Measurements from ENCODE around the gene SGMS1. TPM values are rescaled to one million over a fixed set of nuclear protein-coding genes. Genes with fewer than 3 reads are reported as not detected.

The SGMS1 gene
- total RNA-seq, 1 donor from 2014 or later = 93.8 TPM

GRCh38 chr10:50619166-50619565 is 4.6 kb downstream of the SGMS1 start:
- DNase-seq (ENCODE audit: extremely low spot score in 2 of 2) = no peak
- Histone ChIP-seq H3K4me1 (peaks cover 49% of the 10 kb centered on the region), H3K36me3 (no peaks in the 10 kb centered on the region), H3K27me3 (no peaks in the 10 kb centered on the region), H3K4me3 (no peak overlapping the region), H3K9me3 (no peaks in the 10 kb centered on the region), H3K27ac (no peak overlapping the region)
- intact Hi-C loops (cut with DNase I) = no loop called here
- no peak for TF ChIP-seq POLR2A (IDR thresholded peaks at IDR 0.05)
- no peak for TF ChIP-seq POLR2AphosphoS5 (IDR thresholded peaks at IDR 0.05; ENCODE audit: insufficient read depth in 1 of 2, low read depth in 1 of 2)
- no peak for TF ChIP-seq CTCF (IDR thresholded peaks at IDR 0.05)

GRCh38 chr10:50618624-50619023 is 5.1 kb downstream of the SGMS1 start:
- DNase-seq (ENCODE audit: extremely low spot score in 2 of 2) = no peak
- no peaks in the 10 kb centered on the region for H3K36me3 ChIP-seq
- peaks cover 49% of the 10 kb centered on the region for H3K4me1 ChIP-seq
- no peak for TF ChIP-seq POLR2A (IDR thresholded peaks at IDR 0.05)
- H3K9me3 ChIP-seq = no peaks in the 10 kb centered on the region
- no peak overlapping the region for H3K4me3 ChIP-seq
- H3K27me3 ChIP-seq = no peaks in the 10 kb centered on the region
- H3K27ac ChIP-seq = no peak overlapping the region
- intact Hi-C loops (cut with DNase I) = no loop called here

- H3K36me3 ChIP-seq = no peaks in the 10 kb centered on the region
- H3K9me3 ChIP-seq = no peaks in the 10 kb centered on the region
- H3K4me1 ChIP-seq = peaks cover 47% of the 10 kb centered on the region
- TF ChIP-seq CTCF (IDR thresholded peaks at IDR 0.05) = no peak
- no peak for TF ChIP-seq POLR2AphosphoS5 (IDR thresholded peaks at IDR 0.05; ENCODE audit: insufficient read depth in 1 of 2, low read depth in 1 of 2)
- TF ChIP-seq POLR2A (IDR thresholded peaks at IDR 0.05) = no peak
- H3K27ac ChIP-seq = no peak overlapping the region
- no peaks in the 10 kb centered on the region for H3K27me3 ChIP-seq
- intact Hi-C loops (cut with DNase I) = no loop called here
- DNase-seq (ENCODE audit: extremely low spot score in 2 of 2) = no peak
- no peak overlapping the region for H3K4me3 ChIP-seq
Measured at GRCh38 chr10:50615658-50616057, 8.1 kb downstream of the SGMS1 start.

- Histone ChIP-seq H3K27me3 (no peaks in the 10 kb centered on the region), H3K36me3 (no peaks in the 10 kb centered on the region), H3K27ac (no peak overlapping the region), H3K9me3 (no peaks in the 10 kb centered on the region), H3K4me3 (no peak overlapping the region), H3K4me1 (peaks cover 36% of the 10 kb centered on the region)
- intact Hi-C loops (cut with DNase I) = no loop called here
- no peak for TF ChIP-seq CTCF (IDR thresholded peaks at IDR 0.05)
- TF ChIP-seq POLR2A (IDR thresholded peaks at IDR 0.05) = no peak
- no peak for TF ChIP-seq POLR2AphosphoS5 (IDR thresholded peaks at IDR 0.05; ENCODE audit: insufficient read depth in 1 of 2, low read depth in 1 of 2)
- DNase-seq (ENCODE audit: extremely low spot score in 2 of 2) = no peak
Measured at GRCh38 chr10:50614444-50615137, 9.2 kb downstream of the SGMS1 start.

GRCh38 chr10:50613726-50614443 is 9.9 kb downstream of the SGMS1 start:
- peaks cover 29% of the 10 kb centered on the region for H3K4me1 ChIP-seq
- no peaks in the 10 kb centered on the region for H3K36me3 ChIP-seq
- H3K4me3 ChIP-seq = no peak overlapping the region
- H3K9me3 ChIP-seq = no peaks in the 10 kb centered on the region
- TF ChIP-seq POLR2AphosphoS5 (IDR thresholded peaks at IDR 0.05; ENCODE audit: insufficient read depth in 1 of 2, low read depth in 1 of 2) (no peak), CTCF (IDR thresholded peaks at IDR 0.05) (no peak), POLR2A (IDR thresholded peaks at IDR 0.05) (no peak)
- intact Hi-C loops (cut with DNase I) = no loop called here
- H3K27ac ChIP-seq = no peak overlapping the region
- DNase-seq (ENCODE audit: extremely low spot score in 2 of 2) = no peak
- H3K27me3 ChIP-seq = no peaks in the 10 kb centered on the region

Measured in vagina (tissue), 2 donors.